Spleen (tissue), 7 donors: ENCODE data around the gene ERC2.

Experiments
- POLR2A ChIP-seq, 3 donors: fragments of 450-650 bp; IDR thresholded peaks; one replicate each; pipeline ENCODE4 v1.5.1; 2017; ENCODE audit warnings: antibody characterized with exemption in 3 of 3, mild to moderate bottlenecking in 1 of 3
- POLR2AphosphoS5 ChIP-seq, 3 donors: sonication (generic); formaldehyde crosslinking; IDR thresholded peaks; one replicate each; pipeline ENCODE4 v1.5.1; 2017; ENCODE audit warnings: antibody characterized with exemption in 3 of 3
- TF ChIP-seq, protein P1 (sequence below), 11 experiments: fragments of 200-600 bp in 7 of 11; fragments of 450-650 bp in 4 of 11; sonication (generic) in 4 of 11; IDR thresholded peaks in 8 of 11; conservative IDR thresholded peaks in 3 of 11; 1 replicate in 7 of 11; 2 replicates in 4 of 11; pipeline versions ENCODE4 v1.4.0 to v1.8.0; 2016 to 2021; ENCODE audit warnings: antibody characterized with exemption in 11 of 11, inconsistent platforms in 4 of 11, mild to moderate bottlenecking in 1 of 11
- donor health status: DM: no; HTN: no; CAD: no; lungs with moderate emphysema.
- donor health status: DM: no; HTN: no; CAD: no.
- donor health status: DM: no; HTN: no; CAD: no.

DNA sequence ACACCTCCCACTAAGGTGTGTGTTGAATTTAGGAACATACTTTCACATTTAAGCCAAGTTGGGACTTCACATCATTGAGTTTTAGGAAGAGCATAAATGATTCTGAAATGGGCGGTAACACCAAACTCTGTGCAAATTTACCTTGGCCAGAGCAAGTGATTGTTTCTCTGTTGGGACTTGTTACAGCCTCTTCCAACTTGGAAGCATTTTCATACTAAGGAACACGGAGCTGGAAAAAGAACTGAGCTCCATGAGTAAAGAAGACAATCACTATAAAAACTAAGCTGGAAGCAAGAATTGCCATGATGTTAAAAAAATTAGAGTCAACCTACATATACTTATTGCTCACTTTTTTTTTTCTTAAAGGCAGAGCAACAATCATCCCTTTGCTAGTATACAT is 371.3 kb downstream of the ERC2 start:
- TF ChIP-seq, protein P1, sequence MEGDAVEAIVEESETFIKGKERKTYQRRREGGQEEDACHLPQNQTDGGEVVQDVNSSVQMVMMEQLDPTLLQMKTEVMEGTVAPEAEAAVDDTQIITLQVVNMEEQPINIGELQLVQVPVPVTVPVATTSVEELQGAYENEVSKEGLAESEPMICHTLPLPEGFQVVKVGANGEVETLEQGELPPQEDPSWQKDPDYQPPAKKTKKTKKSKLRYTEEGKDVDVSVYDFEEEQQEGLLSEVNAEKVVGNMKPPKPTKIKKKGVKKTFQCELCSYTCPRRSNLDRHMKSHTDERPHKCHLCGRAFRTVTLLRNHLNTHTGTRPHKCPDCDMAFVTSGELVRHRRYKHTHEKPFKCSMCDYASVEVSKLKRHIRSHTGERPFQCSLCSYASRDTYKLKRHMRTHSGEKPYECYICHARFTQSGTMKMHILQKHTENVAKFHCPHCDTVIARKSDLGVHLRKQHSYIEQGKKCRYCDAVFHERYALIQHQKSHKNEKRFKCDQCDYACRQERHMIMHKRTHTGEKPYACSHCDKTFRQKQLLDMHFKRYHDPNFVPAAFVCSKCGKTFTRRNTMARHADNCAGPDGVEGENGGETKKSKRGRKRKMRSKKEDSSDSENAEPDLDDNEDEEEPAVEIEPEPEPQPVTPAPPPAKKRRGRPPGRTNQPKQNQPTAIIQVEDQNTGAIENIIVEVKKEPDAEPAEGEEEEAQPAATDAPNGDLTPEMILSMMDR (IDR thresholded peaks at IDR 0.05 in 8 of 11, conservative IDR thresholded peaks at IDR 0.05 in 3 of 11): no peak
- no peak for TF ChIP-seq POLR2AphosphoS5 (IDR thresholded peaks at IDR 0.05)
- TF ChIP-seq POLR2A (IDR thresholded peaks at IDR 0.05): no peak
